Esophagus muscularis mucosa (tissue), 4 donors: ENCODE data around the gene PPP1R12C.

ENCODE experiments used
- CTCF ChIP-seq, 3 experiments: fragments of 200-600 bp in 2 of 3; fragments of 450-650 bp in 1 of 3; sonication (generic) in 2 of 3; IDR thresholded peaks; one replicate each; pipeline ENCODE4 v1.5.1; 2017 to 2019; ENCODE audit warnings: antibody characterized with exemption in 3 of 3, mild to moderate bottlenecking in 2 of 3, moderate library complexity in 1 of 3
- EP300 ChIP-seq: sonication (generic); formaldehyde crosslinking; IDR thresholded peaks from one replicate; pipeline ENCODE4 v1.6.1; 2017; ENCODE audit warnings: antibody characterized with exemption
- POLR2A ChIP-seq: fragments of 450-650 bp; IDR thresholded peaks from one replicate; pipeline ENCODE4 v1.6.1; 2017; ENCODE audit warnings: antibody characterized with exemption, moderate library complexity, mild to moderate bottlenecking, low read depth
- POLR2AphosphoS5 ChIP-seq, 2 donors: sonication (generic); formaldehyde crosslinking; IDR thresholded peaks; one replicate each; pipeline ENCODE4 v1.6.1; 2017; ENCODE audit warnings: antibody characterized with exemption in 2 of 2

GRCh38 chr19:55141696-55142095, 24.3 kb upstream of the PPP1R12C start:
- TF ChIP-seq POLR2A (no peak), CTCF (IDR thresholded peaks at IDR 0.05) (no peak), POLR2AphosphoS5 (IDR thresholded peaks at IDR 0.05) (no peak), EP300 (no peak)
